MCF 10A (cell line): ENCODE results near the gene LRRC49. TPM values are rescaled to one million over a fixed set of nuclear protein-coding genes. Genes with fewer than 3 reads are reported as not detected.

Experiments used
- BruUV-seq: library from RNA; stranded (reverse); fragments of 400-500 nt; replicated peaks from 2 replicates; lab custom pipeline; 2021; lab: Mats Ljungman, UMichigan
- CTCF ChIA-PET: fragments of 300-600 bp; sonication (Branson Sonifier 250); formaldehyde crosslinking; extraction: SDS; loops from one replicate; lab custom pipeline; 2021; ENCODE audit warnings: antibody characterized with exemption, inconsistent platforms; lab: Yijun Ruan, JAX
- POLR2A ChIA-PET: fragments of 300-600, 350-650 bp; sonication (Branson Sonifier 250); formaldehyde crosslinking; extraction: SDS; loops from one replicate; lab custom pipeline; 2020; ENCODE audit warnings: antibody characterized with exemption, inconsistent platforms; lab: Yijun Ruan, JAX
- DNase-seq: peaks from one replicate; pipeline ENCODE4 v3.0.0-alpha.2; 2018; ENCODE audit not compliant: unreplicated experiment
- H3K27ac Mint-ChIP-seq: one replicate; pipeline ENCODE4 v1.8.0; 2022; ENCODE audit warnings: mild to moderate bottlenecking, low read depth, mixed read lengths; ENCODE audit not compliant: unreplicated experiment
- H3K27me3 Mint-ChIP-seq: one replicate; pipeline ENCODE4 v1.8.0; 2022; ENCODE audit warnings: mixed read lengths; ENCODE audit not compliant: insufficient read depth, unreplicated experiment
- H3K36me3 Mint-ChIP-seq: one replicate; pipeline ENCODE4 v1.8.0; 2022; ENCODE audit warnings: mild to moderate bottlenecking, moderate library complexity, mixed read lengths; ENCODE audit not compliant: insufficient read depth, unreplicated experiment
- H3K4me1 Mint-ChIP-seq: one replicate; pipeline ENCODE4 v1.8.0; 2022; ENCODE audit warnings: mixed read lengths; ENCODE audit not compliant: insufficient read depth, unreplicated experiment
- H3K4me3 Mint-ChIP-seq: one replicate; pipeline ENCODE4 v1.8.0; 2022; ENCODE audit warnings: mild to moderate bottlenecking, moderate library complexity, mixed read lengths; ENCODE audit not compliant: unreplicated experiment
- H3K9me3 Mint-ChIP-seq: one replicate; pipeline ENCODE4 v1.8.0; 2022; ENCODE audit warnings: mixed read lengths; ENCODE audit not compliant: unreplicated experiment
- intact Hi-C: fragments of 100-400 bp; cut with micrococcal nuclease; formaldehyde crosslinking; loops from 2 replicates; pipeline ENCODE4 v1.14.1; 2022
- total RNA-seq: library from RNA; stranded (reverse); gene quantifications from 2 replicates; pipeline ENCODE4 v1.2.3, GENCODE V29; 2022
- TF ChIP-seq, protein P1 (sequence below): fragments of 200-600 bp; IDR thresholded peaks from one replicate; pipeline ENCODE4 v1.8.0; 2022; ENCODE audit warnings: antibody characterized with exemption, mild to moderate bottlenecking; ENCODE audit not compliant: unreplicated experiment

Gene LRRC49
- total RNA-seq, 1 experiment from 2014 or later = 8.4 TPM

DNA sequence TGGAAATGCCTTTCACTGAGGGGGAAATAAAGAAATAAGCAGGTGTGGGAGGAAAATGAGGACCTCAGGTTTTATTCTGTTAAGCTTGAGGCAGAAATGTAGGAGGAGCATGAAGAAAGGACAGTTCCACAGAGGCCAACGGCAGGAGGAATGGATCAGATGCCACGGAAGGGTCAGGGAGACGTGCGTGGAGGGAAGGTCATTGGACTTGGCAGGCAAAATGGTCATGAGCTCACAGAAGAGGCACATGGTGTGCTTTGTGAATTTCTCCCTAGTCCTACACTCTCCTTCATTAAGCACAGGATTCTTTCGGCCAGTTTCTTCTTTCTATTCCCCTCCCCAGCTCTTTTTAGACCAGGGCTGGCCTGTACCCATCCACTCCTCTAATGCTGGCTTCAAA, 190.2 kb downstream of the LRRC49 start:
- peaks cover 6% of the 10 kb centered on the region for H3K36me3 Mint-ChIP-seq

DNA sequence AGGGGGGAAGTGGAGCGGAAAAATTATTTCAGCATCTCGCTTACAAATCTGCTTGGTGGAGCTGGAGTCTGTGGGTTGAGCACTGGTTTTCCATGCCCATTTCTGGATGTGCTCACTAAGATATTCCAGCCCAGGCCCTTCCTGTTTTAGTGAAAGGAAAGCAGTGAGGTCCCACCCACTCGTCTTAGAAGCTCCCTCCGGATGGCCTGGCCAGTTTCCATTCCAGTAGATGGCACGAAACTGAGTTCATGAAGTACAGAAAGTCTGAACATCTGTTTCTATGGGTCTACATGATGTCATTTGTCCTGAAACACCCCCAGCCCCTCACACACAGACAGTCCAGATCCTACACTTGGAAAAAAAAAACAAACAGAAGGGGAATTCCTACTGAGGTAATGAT, 190.7 kb downstream of the LRRC49 start:
- CTCF ChIA-PET = interaction anchor here (0.6 to 0.9 kb wide), 2 partner anchors 10 to 1073 kb away, joined by 3 to 4 read pairs; no protein-coding TSS in a partner anchor
- no TSS peak for BruUV-seq
- intact Hi-C loops = no loop called here
- POLR2A ChIA-PET = no interaction called here
- Mint-ChIP-seq H3K9me3 (peaks cover 14% of the 10 kb centered on the region), H3K27me3 (no peaks in the 10 kb centered on the region), H3K4me3 (no peak overlapping the region), H3K27ac (no peak overlapping the region), H3K4me1 (peaks cover 24% of the 10 kb centered on the region), H3K36me3 (peaks cover 6% of the 10 kb centered on the region)
- no peak for DNase-seq
- TF ChIP-seq, protein P1, sequence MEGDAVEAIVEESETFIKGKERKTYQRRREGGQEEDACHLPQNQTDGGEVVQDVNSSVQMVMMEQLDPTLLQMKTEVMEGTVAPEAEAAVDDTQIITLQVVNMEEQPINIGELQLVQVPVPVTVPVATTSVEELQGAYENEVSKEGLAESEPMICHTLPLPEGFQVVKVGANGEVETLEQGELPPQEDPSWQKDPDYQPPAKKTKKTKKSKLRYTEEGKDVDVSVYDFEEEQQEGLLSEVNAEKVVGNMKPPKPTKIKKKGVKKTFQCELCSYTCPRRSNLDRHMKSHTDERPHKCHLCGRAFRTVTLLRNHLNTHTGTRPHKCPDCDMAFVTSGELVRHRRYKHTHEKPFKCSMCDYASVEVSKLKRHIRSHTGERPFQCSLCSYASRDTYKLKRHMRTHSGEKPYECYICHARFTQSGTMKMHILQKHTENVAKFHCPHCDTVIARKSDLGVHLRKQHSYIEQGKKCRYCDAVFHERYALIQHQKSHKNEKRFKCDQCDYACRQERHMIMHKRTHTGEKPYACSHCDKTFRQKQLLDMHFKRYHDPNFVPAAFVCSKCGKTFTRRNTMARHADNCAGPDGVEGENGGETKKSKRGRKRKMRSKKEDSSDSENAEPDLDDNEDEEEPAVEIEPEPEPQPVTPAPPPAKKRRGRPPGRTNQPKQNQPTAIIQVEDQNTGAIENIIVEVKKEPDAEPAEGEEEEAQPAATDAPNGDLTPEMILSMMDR = no peak

More for the DNA sequence above, 190.2 kb downstream of the LRRC49 start:
- TF ChIP-seq, protein P1 = no peak
- POLR2A ChIA-PET = no interaction called here
- no TSS peak for BruUV-seq
- CTCF ChIA-PET = no interaction called here
- peaks cover 14% of the 10 kb centered on the region for H3K9me3 Mint-ChIP-seq
- intact Hi-C loops = no loop called here
- DNase-seq = no peak
- H3K4me3 Mint-ChIP-seq = no peak overlapping the region
- no peak overlapping the region for H3K27ac Mint-ChIP-seq
- no peaks in the 10 kb centered on the region for H3K27me3 Mint-ChIP-seq
- peaks cover 25% of the 10 kb centered on the region for H3K4me1 Mint-ChIP-seq

DNA sequence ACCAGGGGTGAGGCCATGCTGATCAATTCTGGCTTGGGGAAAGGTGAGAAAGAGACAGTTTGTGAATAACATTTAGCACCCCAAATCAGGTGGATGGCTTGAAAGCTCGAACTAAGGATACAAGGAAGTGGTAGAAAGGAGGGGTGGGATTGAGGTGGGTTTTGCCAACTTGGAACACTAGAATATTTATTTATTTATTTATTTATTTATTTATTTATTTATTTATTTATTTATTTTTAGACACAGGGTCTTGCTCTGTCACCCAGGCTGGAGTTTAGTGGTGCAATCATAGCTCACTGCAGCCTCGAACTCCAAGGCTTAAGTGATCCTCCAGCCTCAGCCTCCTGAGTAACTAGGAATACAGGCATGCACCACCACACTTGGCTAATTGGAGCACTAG, 191.6 kb downstream of the LRRC49 start:
- peaks cover 6% of the 10 kb centered on the region for H3K36me3 Mint-ChIP-seq
- H3K4me3 Mint-ChIP-seq = no peak overlapping the region
- DNase-seq = no peak
- no TSS peak for BruUV-seq
- H3K27ac Mint-ChIP-seq = no peak overlapping the region
- peaks cover 15% of the 10 kb centered on the region for H3K4me1 Mint-ChIP-seq
- POLR2A ChIA-PET = no interaction called here
- no peaks in the 10 kb centered on the region for H3K27me3 Mint-ChIP-seq
- peaks cover 14% of the 10 kb centered on the region for H3K9me3 Mint-ChIP-seq
- TF ChIP-seq, protein P1 = no peak
- intact Hi-C loops = no loop called here
- CTCF ChIA-PET = no interaction called here

DNA sequence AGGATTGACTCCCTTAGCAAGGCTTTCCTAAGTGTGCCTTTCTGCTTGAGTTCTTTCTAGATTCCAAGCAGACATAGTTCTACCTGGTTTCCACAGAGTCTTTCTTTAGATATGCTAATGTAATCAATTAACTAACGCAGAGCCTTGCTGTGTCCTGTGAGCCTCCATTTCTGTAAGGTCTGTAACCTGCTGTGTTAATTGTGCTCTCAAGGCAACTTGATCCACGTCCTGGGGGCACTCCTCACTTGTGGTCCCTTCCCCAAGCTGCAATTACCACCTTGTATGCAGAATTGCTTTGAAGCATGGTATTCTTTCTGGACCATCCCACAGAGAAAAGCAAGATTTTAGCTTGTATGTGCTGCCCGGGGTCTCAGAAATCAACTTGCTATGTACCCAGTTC, 193.2 kb downstream of the LRRC49 start:
- Mint-ChIP-seq H3K4me3 (no peak overlapping the region), H3K27me3 (no peaks in the 10 kb centered on the region), H3K36me3 (peaks cover 6% of the 10 kb centered on the region), H3K4me1 (no peaks in the 10 kb centered on the region), H3K27ac (no peak overlapping the region), H3K9me3 (peaks cover 14% of the 10 kb centered on the region)
- POLR2A ChIA-PET = no interaction called here
- CTCF ChIA-PET = interaction anchor here (0.8 kb wide), 1 partner anchor 36 kb away, joined by 3 read pairs; no protein-coding TSS in a partner anchor
- intact Hi-C loops = no loop called here
- no peak for DNase-seq
- no TSS peak for BruUV-seq
- TF ChIP-seq, protein P1 = no peak
